HCT116 (cell line): ENCODE data around the gene INTS1. TPM values are rescaled to one million over a fixed set of nuclear protein-coding genes. Genes with fewer than 3 reads are reported as not detected.

Experiments
- ATAC-seq: fragments of 200-7000 bp; cut with Tn5 transposase; 2 replicates; pipeline ENCODE4 v1.9.1; 2020; ENCODE audit warnings: mild to moderate bottlenecking, moderate library complexity
- BruUV-seq: library from RNA; stranded (reverse); fragments of 400-500 nt; replicated peaks from 2 replicates; lab custom pipeline; 2021; lab: Mats Ljungman, UMichigan
- CTCF ChIA-PET: fragments of 300-600 bp; sonication (Branson Sonifier 250); formaldehyde crosslinking; loops from one replicate; lab custom pipeline; 2021; ENCODE audit warnings: antibody characterized with exemption; lab: Charles Lee
- POLR2A ChIA-PET: fragments of 300-600, 350-600 bp; sonication (Branson Sonifier 250); formaldehyde crosslinking; loops from one replicate; lab custom pipeline; 2021; ENCODE audit warnings: antibody characterized with exemption; lab: Charles Lee
- RAD21 ChIA-PET, 2 experiments: fragments of 300-600 bp; sonication (Branson Sonifier 250); formaldehyde crosslinking; loops; one replicate each; lab custom pipeline; 2023; ENCODE audit warnings: low total read pairs in 2 of 2; ENCODE audit not compliant: uncharacterized antibody in 2 of 2, unreplicated experiment in 2 of 2, low non-redundant PET in 1 of 2; lab: Charles Lee
- DNase-seq: peaks from one replicate; pipeline ENCODE4 v3.0.0-alpha.2; 2010; ENCODE audit warnings: low read depth, low spot score
- H2AFZ ChIP-seq: fragments of 200-600 bp; shearing (Covaris generic), sonication (generic); 2 replicates; pipeline ENCODE4 v1.6.1; 2017; ENCODE audit warnings: low read depth, mixed run types, mixed read lengths, antibody characterized with exemption, low read length; ENCODE audit not compliant: poor library complexity, severe bottlenecking
- H3K27ac ChIP-seq: 2 replicates; pipeline ENCODE4 v1.5.1; 2012; ENCODE audit warnings: low read depth, low read length
- H3K27me3 ChIP-seq: fragments of 200-600 bp; sonication (generic); 2 replicates; pipeline ENCODE4 v1.6.1; 2016; ENCODE audit warnings: mixed run types, low read length, mixed read lengths; ENCODE audit not compliant: insufficient read depth
- H3K36me3 ChIP-seq, 2 experiments: fragments of 200-500 bp in 1 of 2; fragments of 200-600 bp in 1 of 2; sonication (Bioruptor generic) in 1 of 2; sonication (generic) in 1 of 2; 2 replicates each; pipeline versions ENCODE4 v1.5.1 to v1.6.1; 2014 to 2016; ENCODE audit warnings: low read length in 2 of 2, inconsistent platforms in 1 of 2, mixed read lengths in 1 of 2, mixed run types in 1 of 2; ENCODE audit not compliant: insufficient read depth in 2 of 2, control insufficient read depth in 1 of 2
- H3K4me1 ChIP-seq, 2 experiments: fragments of 200-600 bp in 1 of 2; sonication (generic) in 1 of 2; 2 replicates each; pipeline versions ENCODE4 v1.5.1 to v1.6.1; 2012 to 2017; ENCODE audit warnings: low read length in 2 of 2, inconsistent platforms in 1 of 2, mild to moderate bottlenecking in 1 of 2, mixed read lengths in 1 of 2, mixed run types in 1 of 2, moderate library complexity in 1 of 2; ENCODE audit not compliant: insufficient read depth in 2 of 2, control insufficient read depth in 1 of 2
- H3K4me2 ChIP-seq: fragments of 200-600 bp; sonication (generic); 2 replicates; pipeline ENCODE4 v1.6.1; 2017; ENCODE audit warnings: mixed run types, low read length, mixed read lengths
- H3K4me3 ChIP-seq, 2 experiments: fragments of 200-600 bp in 1 of 2; sonication (generic) in 1 of 2; replicated peaks in 1 of 2; 2 replicates each; pipeline ENCODE4 v1.5.1; 2011 to 2016; ENCODE audit warnings: low read length in 2 of 2, control low read depth in 1 of 2, low read depth in 1 of 2, mild to moderate bottlenecking in 1 of 2, mixed read lengths in 1 of 2, mixed run types in 1 of 2
- H3K79me2 ChIP-seq: fragments of 200-600 bp; sonication (generic); 2 replicates; pipeline ENCODE4 v1.6.1; 2017; ENCODE audit warnings: mild to moderate bottlenecking, mixed run types, low read length, moderate library complexity, mixed read lengths; ENCODE audit not compliant: insufficient read depth
- H3K9ac ChIP-seq: fragments of 200-600 bp; sonication (generic); 2 replicates; pipeline ENCODE4 v1.6.1; 2016; ENCODE audit warnings: low read length, mixed read lengths
- H3K9me2 ChIP-seq: fragments of 200-600 bp; sonication (generic), shearing (Covaris generic); 2 replicates; pipeline ENCODE4 v1.6.1; 2017; ENCODE audit warnings: mixed run types, mild to moderate bottlenecking, moderate library complexity; ENCODE audit not compliant: insufficient read depth
- H3K9me3 ChIP-seq, 2 experiments: fragments of 200-500 bp in 1 of 2; fragments of 200-600 bp in 1 of 2; sonication (Bioruptor generic) in 1 of 2; sonication (generic) in 1 of 2; 2 replicates each; pipeline ENCODE4 v1.6.1; 2014 to 2017; ENCODE audit warnings: low read length in 2 of 2, mixed read lengths in 2 of 2, inconsistent platforms in 1 of 2, low read depth in 1 of 2, mild to moderate bottlenecking in 1 of 2, mixed run types in 1 of 2, moderate library complexity in 1 of 2; ENCODE audit not compliant: control insufficient read depth in 1 of 2, insufficient read depth in 1 of 2
- H4K20me1 ChIP-seq: fragments of 200-600 bp; sonication (generic), shearing (Covaris generic); 2 replicates; pipeline ENCODE4 v1.6.1; 2017; ENCODE audit warnings: mixed run types, mild to moderate bottlenecking, moderate library complexity; ENCODE audit not compliant: insufficient read depth
- CBX3 ChIP-seq: IDR thresholded peaks from 2 replicates; pipeline ENCODE4 v1.6.1; 2012; ENCODE audit warnings: low read depth
- CTCF ChIP-seq, 3 experiments: fragments of 200-600 bp in 1 of 3; sonication (generic) in 1 of 3; IDR thresholded peaks in 2 of 3; conservative IDR thresholded peaks in 1 of 3; 2 replicates each; pipeline ENCODE4 v1.5.1; 2012 to 2017; ENCODE audit warnings: low read depth in 2 of 3, low read length in 2 of 3, antibody characterized with exemption in 1 of 3, borderline replicate concordance in 1 of 3, control low read depth in 1 of 3, mild to moderate bottlenecking in 1 of 3, mixed read lengths in 1 of 3, mixed run types in 1 of 3, moderate library complexity in 1 of 3; ENCODE audit not compliant: insufficient read depth in 1 of 3
- EZH2 ChIP-seq: fragments of 200-600 bp; sonication (generic); IDR thresholded peaks from 2 replicates; pipeline ENCODE4 v1.6.1; 2017; ENCODE audit warnings: antibody characterized with exemption, mixed run types
- EZH2phosphoT487 ChIP-seq: fragments of 200-600 bp; IDR thresholded peaks from 2 replicates; pipeline ENCODE4 v1.6.1; 2018; ENCODE audit warnings: antibody characterized with exemption, borderline replicate concordance
- FOSL1 ChIP-seq: IDR thresholded peaks from 2 replicates; pipeline ENCODE4 v1.6.1; 2012; ENCODE audit warnings: low read depth
- POLR2AphosphoS5 ChIP-seq: IDR thresholded peaks from 2 replicates; pipeline ENCODE4 v1.6.1; 2011; ENCODE audit warnings: mild to moderate bottlenecking, low read depth, low read length, moderate library complexity
- RAD21 ChIP-seq: IDR thresholded peaks from 2 replicates; pipeline ENCODE4 v1.6.1; 2012; ENCODE audit warnings: low read depth, mild to moderate bottlenecking
- SIN3A ChIP-seq: IDR thresholded peaks from 2 replicates; pipeline ENCODE4 v1.6.1; 2012; ENCODE audit warnings: low read depth
- SP1 ChIP-seq: IDR thresholded peaks from 2 replicates; pipeline ENCODE4 v1.6.1; 2012; ENCODE audit warnings: low read depth
- SRF ChIP-seq: IDR thresholded peaks from 2 replicates; pipeline ENCODE4 v1.6.1; 2012; ENCODE audit warnings: low read depth
- YY1 ChIP-seq: IDR thresholded peaks from 2 replicates; pipeline ENCODE4 v1.6.1; 2011; ENCODE audit warnings: low read length, low read depth, moderate library complexity, mild to moderate bottlenecking; ENCODE audit not compliant: insufficient replicate concordance; ENCODE audit errors: extremely low read depth
- ZFX ChIP-seq: fragments of 450-650 bp; IDR thresholded peaks from 2 replicates; pipeline ENCODE4 v1.6.1; 2017
- ZNF274 ChIP-seq: fragments of 200-500 bp; sonication (Bioruptor generic); IDR thresholded peaks from 2 replicates; pipeline ENCODE4 v1.6.1; 2014; ENCODE audit warnings: mild to moderate bottlenecking, low read depth, low read length, inconsistent platforms
- intact Hi-C: fragments of 100-400 bp; cut with micrococcal nuclease; formaldehyde crosslinking; loops from 2 replicates; pipeline ENCODE4 v1.10.0; 2022
- total RNA-seq: library from RNA; stranded (reverse); gene quantifications from one replicate; pipeline ENCODE4 v1.2.1, GENCODE V29; 2021; ENCODE audit not compliant: unreplicated experiment
- TF ChIP-seq, protein P1 (sequence below): IDR thresholded peaks from 2 replicates; pipeline ENCODE4 v1.6.1; 2012; ENCODE audit warnings: low read depth

INTS1 gene
- total RNA-seq, 1 experiment from 2014 or later = 167 TPM

DNA sequence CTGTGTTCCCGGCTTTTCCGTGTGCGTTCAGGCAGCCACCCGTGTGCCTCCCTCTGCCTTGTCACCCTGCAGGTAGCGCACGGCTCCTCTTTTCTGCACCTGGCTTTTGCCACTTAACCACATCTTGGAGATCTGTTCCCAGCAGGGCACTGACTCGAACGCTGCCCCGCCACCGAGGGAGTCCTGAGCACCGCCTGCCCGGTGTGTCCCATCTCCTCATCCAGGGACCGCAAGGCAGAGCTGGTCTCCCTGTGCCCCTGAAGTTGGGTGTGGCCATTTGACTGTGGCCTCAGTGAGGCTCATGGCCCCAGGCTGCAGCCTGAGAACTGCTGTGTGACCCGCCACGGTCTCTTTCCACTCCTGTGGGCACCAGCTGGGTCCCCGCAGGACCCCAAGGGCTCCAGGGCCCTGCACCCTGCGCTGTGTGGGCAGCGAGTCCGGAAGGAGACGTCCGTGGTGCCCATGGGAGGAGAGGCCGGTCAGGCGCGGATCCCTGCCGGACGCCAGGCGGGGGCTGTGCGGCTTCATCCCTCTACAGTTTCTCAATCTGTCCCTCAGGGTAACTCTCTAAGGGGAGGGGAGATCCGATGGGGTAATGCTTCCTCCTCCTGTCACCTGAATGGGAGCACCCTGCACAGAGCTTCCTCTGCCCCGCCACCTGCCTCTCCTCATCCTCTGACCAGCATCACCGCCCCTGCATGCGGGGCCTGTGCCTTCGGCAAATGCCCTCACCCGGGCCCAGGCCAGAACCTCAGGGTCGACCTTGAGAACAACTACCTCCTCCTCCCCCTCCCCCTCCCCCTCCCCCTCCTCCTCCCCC lies 1.8 kb upstream of the INTS1 start:
- peaks cover 31% of the 10 kb centered on the region for H3K79me2 ChIP-seq
- no TSS peak for BruUV-seq
- H3K4me1 ChIP-seq = peaks cover 37 to 43% of the 10 kb centered on the region in 2 experiments
- H3K4me2 ChIP-seq = peak overlapping the region; percentile 45
- DNase-seq = no peak
- H3K9me2 ChIP-seq = no peaks in the 10 kb centered on the region
- H4K20me1 ChIP-seq = no peaks in the 10 kb centered on the region
- no peak for TF ChIP-seq SP1
- no peak for TF ChIP-seq YY1
- no peak for TF ChIP-seq SIN3A
- ATAC-seq = no peak
- intact Hi-C loops = no loop called here
- POLR2A ChIA-PET = interaction anchor here (3.2 kb wide), 1 partner anchor 50 kb away, joined by 13 read pairs; the partner anchor contains the start of gene TMEM184A
- peaks cover 11 to 16% of the 10 kb centered on the region in 2 experiments; a peak in 3 of 4 replicates for H3K36me3 ChIP-seq
- H3K27me3 ChIP-seq = no peaks in the 10 kb centered on the region
- H3K4me3 ChIP-seq = 0 out of 4 replicates have a peak overlapping the region, but pooled peaks of 1 of the 2 experiments have one; percentile 4
- peak overlapping the region; percentile 79 for H3K27ac ChIP-seq
- H3K9me3 ChIP-seq = no peaks in the 10 kb centered on the region
- RAD21 ChIA-PET = interaction anchor here in 1 of 2 experiments (1.6 kb wide), 1 partner anchor 50 kb away, joined by 7 read pairs; the partner anchor contains the start of gene TMEM184A
- CTCF ChIA-PET = interaction anchor here (0.7 to 4.8 kb wide), 4 partner anchors 50 to 369 kb away, joined by 3 to 31 read pairs (median 4); partner anchors contain the start of gene TMEM184A
- H2AFZ ChIP-seq = no peak overlapping the region
- H3K9ac ChIP-seq = peak overlapping the region; percentile 61

GRCh38 chr7:1503390-1503789 lies 799 bp downstream of the INTS1 start:
- ChIA-PET POLR2A (no interaction called here), RAD21 (no interaction called here), CTCF (no interaction called here)
- Histone ChIP-seq H3K27ac (peak overlapping the region; percentile 79), H3K9me3 (no peaks in the 10 kb centered on the region), H3K27me3 (no peaks in the 10 kb centered on the region), H3K36me3 (peaks cover 22% of the 10 kb centered on the region in 2 experiments; a peak in 3 of 4 replicates), H3K4me2 (peak overlapping the region; percentile 90), H4K20me1 (no peaks in the 10 kb centered on the region), H3K9ac (peak overlapping the region; percentile 80), H3K4me1 (peaks cover 37 to 43% of the 10 kb centered on the region in 2 experiments), H2AFZ (no peak overlapping the region), H3K9me2 (no peaks in the 10 kb centered on the region), H3K79me2 (peaks cover 38% of the 10 kb centered on the region), H3K4me3 (peak overlapping the region; percentile 65 to 97)
- no peak for ATAC-seq
- BruUV-seq = TSS peak; percentile 57
- DNase-seq = no peak
- intact Hi-C loops = no loop called here
- no peak for TF ChIP-seq ZNF274
- TF ChIP-seq EZH2phosphoT487 = no peak
- TF ChIP-seq ZFX = no peak
- TF ChIP-seq CTCF (IDR thresholded peaks at IDR 0.05 in 2 of 3, conservative IDR thresholded peaks at IDR 0.05 in 1 of 3; ENCODE audit: borderline replicate concordance in 1 of 3, insufficient read depth in 1 of 3, low read depth in 2 of 3, low read length in 2 of 3) = no peak
- no peak for TF ChIP-seq SRF
- no peak for TF ChIP-seq POLR2AphosphoS5
- TF ChIP-seq, protein P1, sequence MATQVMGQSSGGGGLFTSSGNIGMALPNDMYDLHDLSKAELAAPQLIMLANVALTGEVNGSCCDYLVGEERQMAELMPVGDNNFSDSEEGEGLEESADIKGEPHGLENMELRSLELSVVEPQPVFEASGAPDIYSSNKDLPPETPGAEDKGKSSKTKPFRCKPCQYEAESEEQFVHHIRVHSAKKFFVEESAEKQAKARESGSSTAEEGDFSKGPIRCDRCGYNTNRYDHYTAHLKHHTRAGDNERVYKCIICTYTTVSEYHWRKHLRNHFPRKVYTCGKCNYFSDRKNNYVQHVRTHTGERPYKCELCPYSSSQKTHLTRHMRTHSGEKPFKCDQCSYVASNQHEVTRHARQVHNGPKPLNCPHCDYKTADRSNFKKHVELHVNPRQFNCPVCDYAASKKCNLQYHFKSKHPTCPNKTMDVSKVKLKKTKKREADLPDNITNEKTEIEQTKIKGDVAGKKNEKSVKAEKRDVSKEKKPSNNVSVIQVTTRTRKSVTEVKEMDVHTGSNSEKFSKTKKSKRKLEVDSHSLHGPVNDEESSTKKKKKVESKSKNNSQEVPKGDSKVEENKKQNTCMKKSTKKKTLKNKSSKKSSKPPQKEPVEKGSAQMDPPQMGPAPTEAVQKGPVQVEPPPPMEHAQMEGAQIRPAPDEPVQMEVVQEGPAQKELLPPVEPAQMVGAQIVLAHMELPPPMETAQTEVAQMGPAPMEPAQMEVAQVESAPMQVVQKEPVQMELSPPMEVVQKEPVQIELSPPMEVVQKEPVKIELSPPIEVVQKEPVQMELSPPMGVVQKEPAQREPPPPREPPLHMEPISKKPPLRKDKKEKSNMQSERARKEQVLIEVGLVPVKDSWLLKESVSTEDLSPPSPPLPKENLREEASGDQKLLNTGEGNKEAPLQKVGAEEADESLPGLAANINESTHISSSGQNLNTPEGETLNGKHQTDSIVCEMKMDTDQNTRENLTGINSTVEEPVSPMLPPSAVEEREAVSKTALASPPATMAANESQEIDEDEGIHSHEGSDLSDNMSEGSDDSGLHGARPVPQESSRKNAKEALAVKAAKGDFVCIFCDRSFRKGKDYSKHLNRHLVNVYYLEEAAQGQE = no peak
- no peak for TF ChIP-seq FOSL1
- no peak for TF ChIP-seq EZH2
- TF ChIP-seq YY1 = no peak
- no peak for TF ChIP-seq RAD21
- TF ChIP-seq CBX3 = no peak
